OCI-LY7 (cell line): ENCODE data around the gene ARHGAP4. TPM values are rescaled to one million over a fixed set of nuclear protein-coding genes. Genes with fewer than 3 reads are reported as not detected.

Experiments used
- BruUV-seq: library from RNA; stranded (reverse); fragments of 400-500 nt; replicated peaks from 2 replicates; lab custom pipeline; 2021; lab: Mats Ljungman, UMichigan
- CTCF ChIA-PET: fragments of 300-600 bp; sonication (Branson Sonifier 250); formaldehyde crosslinking; loops from one replicate; lab custom pipeline; 2022; ENCODE audit warnings: antibody characterized with exemption; ENCODE audit not compliant: unreplicated experiment; lab: Charles Lee
- POLR2A ChIA-PET: fragments of 300-600 bp; sonication (Branson Sonifier 250); formaldehyde crosslinking; loops from one replicate; lab custom pipeline; 2022; ENCODE audit warnings: antibody characterized with exemption; lab: Charles Lee
- DNase-seq: peaks from one replicate; pipeline ENCODE4 v3.0.0-alpha.2; 2015; ENCODE audit warnings: low spot score
- H2AFZ ChIP-seq: fragments of 200-600 bp; sonication (generic), shearing (Covaris generic); 2 replicates; pipeline ENCODE4 v1.6.1; 2014; ENCODE audit warnings: mild to moderate bottlenecking, antibody characterized with exemption, low read length, moderate library complexity
- H3K27ac ChIP-seq: fragments of 200-600 bp; sonication (generic); 2 replicates; pipeline ENCODE4 v1.5.1; 2014; ENCODE audit warnings: mixed run types, low read depth, mild to moderate bottlenecking, moderate library complexity, low read length, inconsistent platforms; ENCODE audit not compliant: poor library complexity, severe bottlenecking
- H3K36me3 ChIP-seq: fragments of 200-600 bp; sonication (generic); 2 replicates; pipeline ENCODE4 v1.6.1; 2014; ENCODE audit warnings: mild to moderate bottlenecking, antibody characterized with exemption, low read length, moderate library complexity, mixed read lengths; ENCODE audit not compliant: insufficient read depth
- H3K4me1 ChIP-seq: fragments of 200-600 bp; sonication (generic); 2 replicates; pipeline ENCODE4 v1.5.1; 2014; ENCODE audit warnings: mild to moderate bottlenecking, low read length; ENCODE audit not compliant: insufficient read depth, poor library complexity, severe bottlenecking
- H3K4me2 ChIP-seq: fragments of 200-600 bp; sonication (generic); 2 replicates; pipeline ENCODE4 v1.6.1; 2014; ENCODE audit warnings: mild to moderate bottlenecking, low read length
- H3K4me3 ChIP-seq: fragments of 200-600 bp; sonication (generic); 2 replicates; pipeline ENCODE4 v1.5.1; 2014; ENCODE audit warnings: mild to moderate bottlenecking, low read depth, low read length; ENCODE audit not compliant: poor library complexity, severe bottlenecking
- H3K79me2 ChIP-seq: fragments of 200-600 bp; sonication (generic); 2 replicates; pipeline ENCODE4 v1.6.1; 2016; ENCODE audit warnings: low read depth, mild to moderate bottlenecking, low read length, moderate library complexity, mixed read lengths; ENCODE audit not compliant: insufficient read depth
- H3K9me2 ChIP-seq: fragments of 200-600 bp; sonication (generic); 2 replicates; pipeline ENCODE4 v1.6.1; 2016; ENCODE audit warnings: mild to moderate bottlenecking, low read length, mixed read lengths; ENCODE audit not compliant: insufficient read depth
- H3K9me3 ChIP-seq: fragments of 200-600 bp; sonication (generic); 2 replicates; pipeline ENCODE4 v1.6.1; 2014; ENCODE audit warnings: mild to moderate bottlenecking, mixed run types, low read length, mixed read lengths
- H4K20me1 ChIP-seq: fragments of 200-600 bp; sonication (generic); 2 replicates; pipeline ENCODE4 v1.6.1; 2014; ENCODE audit warnings: mild to moderate bottlenecking, antibody characterized with exemption, low read length, moderate library complexity, mixed read lengths; ENCODE audit not compliant: insufficient read depth
- CTCF ChIP-seq: fragments of 200-600 bp; sonication (generic); conservative IDR thresholded peaks from 2 replicates; pipeline ENCODE4 v1.5.1; 2014; ENCODE audit warnings: mild to moderate bottlenecking, antibody characterized with exemption, low read length, moderate library complexity, mixed read lengths
- EZH2phosphoT487 ChIP-seq: fragments of 200-600 bp; sonication (generic); IDR thresholded peaks from 2 replicates; pipeline ENCODE4 v1.6.1; 2018; ENCODE audit warnings: low read depth, borderline replicate concordance, mild to moderate bottlenecking, mixed run types, antibody characterized with exemption, low read length, moderate library complexity, mixed read lengths
- intact Hi-C: fragments of 100-400 bp; cut with micrococcal nuclease; formaldehyde crosslinking; loops from one replicate; pipeline ENCODE4 v1.10.0; 2022; ENCODE audit not compliant: unreplicated experiment
- total RNA-seq, 2 experiments: library from RNA; depleted of rRNA in 1 of 2; stranded (reverse); fragments of >200 nt in 1 of 2; shearing (Covaris generic) in 1 of 2; gene quantifications; 2 replicates each; pipeline ENCODE4 v1.2.3, GENCODE V29; 2014 to 2022

The ARHGAP4 gene
- total RNA-seq, 2 experiments from 2014 or later = 126 to 128 TPM

DNA sequence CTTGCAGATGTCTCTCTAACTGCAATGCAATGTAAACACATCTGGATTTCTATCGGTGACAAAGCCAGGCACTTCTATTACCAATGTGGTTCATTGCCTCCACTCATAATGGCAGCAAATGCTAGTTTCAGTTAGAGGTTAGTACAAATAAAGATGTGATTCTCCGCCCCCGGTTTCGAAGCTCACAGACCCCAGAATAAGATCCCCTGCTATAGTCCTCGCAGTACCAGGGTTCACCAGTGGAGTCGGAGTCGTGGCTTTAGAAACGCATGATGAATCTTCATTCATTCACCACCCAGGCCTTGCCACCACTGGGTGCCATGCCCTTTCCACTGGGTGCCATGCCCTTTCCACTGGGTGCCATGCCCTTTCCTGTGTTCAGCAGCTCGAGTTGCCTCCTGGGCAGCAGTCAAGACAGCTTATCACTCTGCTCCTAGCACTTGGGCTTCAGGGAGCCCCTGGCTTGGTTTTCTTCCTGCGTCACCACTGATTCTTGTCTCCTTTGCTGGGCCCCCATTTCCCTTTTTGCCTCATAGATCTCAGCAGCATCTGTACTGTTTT, 12.2 kb upstream of the ARHGAP4 start:
- no peaks in the 10 kb centered on the region for H3K36me3 ChIP-seq
- H3K4me1 ChIP-seq = peaks cover 10% of the 10 kb centered on the region
- ChIA-PET CTCF (no interaction called here), POLR2A (interaction anchor here (2.6 kb wide), 1 partner anchor 9 kb away, joined by 8 read pairs; no protein-coding TSS in a partner anchor)
- no peak overlapping the region for H3K4me2 ChIP-seq
- BruUV-seq = no TSS peak
- peaks cover 5% of the 10 kb centered on the region; the same call in 1 of the 2 replicates for H3K79me2 ChIP-seq
- H3K9me2 ChIP-seq = no peaks in the 10 kb centered on the region
- intact Hi-C loops = no loop called here
- no peak for DNase-seq
- H3K27ac ChIP-seq = no peak overlapping the region
- no peak overlapping the region for H2AFZ ChIP-seq
- no peaks in the 10 kb centered on the region for H4K20me1 ChIP-seq
- no peak overlapping the region for H3K4me3 ChIP-seq
- TF ChIP-seq CTCF = no peak
- no peaks in the 10 kb centered on the region for H3K9me3 ChIP-seq

DNA sequence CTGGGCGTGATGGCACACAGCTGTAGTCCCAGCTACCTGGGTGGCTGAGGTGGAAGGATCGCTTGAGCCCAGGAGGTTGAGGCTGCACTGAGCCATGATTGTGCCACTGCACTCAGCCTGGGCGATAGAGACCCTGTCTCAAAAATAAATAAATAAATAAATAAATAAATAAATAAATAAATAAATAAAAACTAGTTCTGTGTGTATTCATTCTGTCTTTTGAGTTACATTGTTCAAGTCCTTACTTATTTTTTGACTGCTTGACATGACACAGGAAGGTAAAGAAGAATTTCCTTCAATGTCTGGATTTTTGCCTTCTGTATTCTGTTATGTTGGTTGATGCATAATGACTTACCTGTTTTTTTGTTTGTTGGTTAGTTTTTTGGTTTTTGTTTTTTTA, 11.0 kb upstream of the ARHGAP4 start:
- POLR2A ChIA-PET = no interaction called here
- CTCF ChIA-PET = interaction anchor here (0.6 kb wide), 1 partner anchor 550 kb away, joined by 3 read pairs; no protein-coding TSS in a partner anchor
- Histone ChIP-seq H4K20me1 (no peaks in the 10 kb centered on the region), H3K27ac (no peak overlapping the region), H2AFZ (no peak overlapping the region), H3K9me2 (no peaks in the 10 kb centered on the region), H3K79me2 (peaks cover 5% of the 10 kb centered on the region; the same call in 1 of the 2 replicates), H3K4me3 (no peak overlapping the region), H3K4me2 (no peak overlapping the region), H3K9me3 (no peaks in the 10 kb centered on the region), H3K4me1 (peaks cover 10% of the 10 kb centered on the region), H3K36me3 (peaks cover 6% of the 10 kb centered on the region; the same call in 1 of the 2 replicates)
- TF ChIP-seq CTCF (no peak), EZH2phosphoT487 (no peak)
- intact Hi-C loops = no loop called here
- DNase-seq = no peak
- no TSS peak for BruUV-seq

DNA sequence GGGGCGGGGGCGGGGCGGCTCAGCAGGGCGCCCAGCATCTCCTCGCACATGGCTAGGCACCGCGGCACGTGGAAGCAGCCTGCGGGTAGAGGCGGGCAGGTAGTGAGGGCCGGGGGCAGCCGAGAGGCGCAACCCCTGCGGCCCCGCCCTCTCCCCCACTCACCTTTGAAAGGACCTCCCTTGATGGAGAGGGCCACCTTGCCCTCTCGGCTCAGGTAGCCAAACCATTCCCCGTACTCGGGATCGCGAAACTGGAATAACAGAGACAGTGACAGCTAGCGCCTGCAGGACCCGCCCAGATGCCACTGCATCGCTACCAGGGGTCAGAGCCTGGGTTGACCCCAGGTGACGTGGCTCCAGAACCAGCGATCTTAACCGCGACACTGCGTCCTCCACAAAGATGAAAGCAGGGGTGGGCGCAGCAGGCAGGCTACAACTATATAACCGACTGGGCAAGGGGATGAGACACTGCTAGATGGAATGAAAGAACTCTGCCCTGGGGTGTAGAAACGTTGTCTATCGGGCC, 9.3 kb upstream of the ARHGAP4 start:
- Histone ChIP-seq H3K4me2 (peak overlapping the region; percentile 88), H3K27ac (peak overlapping the region; percentile 65), H3K4me3 (peak overlapping the region; percentile 87), H2AFZ (peak overlapping the region; percentile 51), H3K36me3 (peaks cover 18% of the 10 kb centered on the region), H4K20me1 (no peaks in the 10 kb centered on the region), H3K9me3 (no peaks in the 10 kb centered on the region), H3K4me1 (peaks cover 10% of the 10 kb centered on the region), H3K79me2 (peaks cover 5% of the 10 kb centered on the region; the same call in 1 of the 2 replicates), H3K9me2 (no peaks in the 10 kb centered on the region)
- ChIA-PET CTCF (no interaction called here), POLR2A (interaction anchor here (2.6 kb wide), 1 partner anchor 10 kb away, joined by 13 read pairs; no protein-coding TSS in a partner anchor)
- TF ChIP-seq EZH2phosphoT487 (no peak), CTCF (no peak)
- no TSS peak for BruUV-seq
- intact Hi-C loops = no loop called here
- no peak for DNase-seq
